GM20431 (cell line): ENCODE data around the gene HOXD11.

ENCODE experiments used
- in situ Hi-C: fragments of 300-500 bp; cut with MseI, MboI; formaldehyde crosslinking; loops from one replicate; pipeline ENCODE4 v1.15.0; 2020; ENCODE audit warnings: low sequenced_read_pairs; ENCODE audit not compliant: unreplicated experiment

The HOXD11 gene

DNA sequence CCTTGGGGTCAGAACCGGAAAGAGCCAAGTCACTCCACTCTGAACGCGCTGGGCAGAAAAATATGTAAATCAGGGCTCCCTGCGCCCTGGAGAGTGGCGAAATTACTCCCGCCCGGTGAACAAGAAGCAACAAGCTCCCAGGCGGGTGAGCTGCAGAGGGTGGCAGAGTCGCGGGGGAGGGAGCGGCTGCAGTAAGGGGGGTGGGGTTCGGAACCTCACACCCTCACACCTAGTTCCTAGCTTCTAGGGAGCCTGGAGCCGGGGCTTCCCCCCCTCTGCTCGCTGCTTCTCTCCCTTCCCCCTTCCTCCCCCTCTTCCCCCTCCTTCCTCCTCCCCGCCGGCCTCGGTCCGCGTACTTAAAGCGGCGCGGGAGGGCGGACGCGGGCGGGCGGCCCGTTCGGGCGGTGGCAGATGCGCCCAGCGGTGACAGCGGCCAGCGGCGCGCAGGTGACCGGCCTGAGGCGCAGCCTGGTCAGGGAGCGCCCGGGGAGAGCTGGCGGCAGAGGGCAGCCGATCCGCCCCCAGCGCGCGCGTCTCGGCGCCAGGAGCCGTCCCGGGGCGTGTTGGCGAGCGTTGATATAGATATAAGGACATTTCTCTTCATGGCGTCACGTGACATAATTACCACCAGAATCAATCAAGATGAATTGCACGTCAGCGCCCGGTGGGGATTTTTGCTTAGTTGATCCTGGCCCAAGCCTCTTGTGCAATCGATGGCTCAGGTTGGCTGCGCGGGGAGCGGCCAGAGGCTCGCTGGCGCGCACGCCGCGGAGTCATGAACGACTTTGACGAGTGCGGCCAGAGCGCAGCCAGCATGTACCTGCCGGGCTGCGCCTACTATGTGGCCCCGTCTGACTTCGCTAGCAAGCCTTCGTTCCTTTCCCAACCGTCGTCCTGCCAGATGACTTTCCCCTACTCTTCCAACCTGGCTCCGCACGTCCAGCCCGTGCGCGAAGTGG is at the start of gene HOXD11:
HOXD11 (plus strand) TSS at position 700 of the 959 bp plus-strand sequence; CDS start at position 776, 76 bp downstream.
- in situ Hi-C loops, result no loop called here

DNA sequence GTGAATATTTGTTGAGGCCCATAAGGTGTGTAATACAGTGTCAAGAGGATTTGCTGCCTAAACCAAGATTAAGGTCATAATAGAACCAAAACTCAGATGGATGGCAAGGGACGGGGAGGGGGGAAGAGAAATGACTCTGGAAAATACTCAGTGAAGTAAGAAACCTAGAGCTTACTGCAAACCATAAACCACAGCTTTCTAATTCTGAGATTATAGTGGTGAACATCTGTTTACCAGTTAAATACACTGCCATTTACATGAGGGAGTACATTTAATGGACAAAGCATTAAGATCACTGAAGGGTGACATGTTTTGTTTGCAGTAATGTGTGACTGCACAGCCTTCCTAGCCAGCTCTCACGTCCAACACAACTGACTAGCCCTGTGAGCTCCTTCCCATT is 43.1 kb upstream of the HOXD11 start:
- in situ Hi-C loops, result no loop called here

DNA sequence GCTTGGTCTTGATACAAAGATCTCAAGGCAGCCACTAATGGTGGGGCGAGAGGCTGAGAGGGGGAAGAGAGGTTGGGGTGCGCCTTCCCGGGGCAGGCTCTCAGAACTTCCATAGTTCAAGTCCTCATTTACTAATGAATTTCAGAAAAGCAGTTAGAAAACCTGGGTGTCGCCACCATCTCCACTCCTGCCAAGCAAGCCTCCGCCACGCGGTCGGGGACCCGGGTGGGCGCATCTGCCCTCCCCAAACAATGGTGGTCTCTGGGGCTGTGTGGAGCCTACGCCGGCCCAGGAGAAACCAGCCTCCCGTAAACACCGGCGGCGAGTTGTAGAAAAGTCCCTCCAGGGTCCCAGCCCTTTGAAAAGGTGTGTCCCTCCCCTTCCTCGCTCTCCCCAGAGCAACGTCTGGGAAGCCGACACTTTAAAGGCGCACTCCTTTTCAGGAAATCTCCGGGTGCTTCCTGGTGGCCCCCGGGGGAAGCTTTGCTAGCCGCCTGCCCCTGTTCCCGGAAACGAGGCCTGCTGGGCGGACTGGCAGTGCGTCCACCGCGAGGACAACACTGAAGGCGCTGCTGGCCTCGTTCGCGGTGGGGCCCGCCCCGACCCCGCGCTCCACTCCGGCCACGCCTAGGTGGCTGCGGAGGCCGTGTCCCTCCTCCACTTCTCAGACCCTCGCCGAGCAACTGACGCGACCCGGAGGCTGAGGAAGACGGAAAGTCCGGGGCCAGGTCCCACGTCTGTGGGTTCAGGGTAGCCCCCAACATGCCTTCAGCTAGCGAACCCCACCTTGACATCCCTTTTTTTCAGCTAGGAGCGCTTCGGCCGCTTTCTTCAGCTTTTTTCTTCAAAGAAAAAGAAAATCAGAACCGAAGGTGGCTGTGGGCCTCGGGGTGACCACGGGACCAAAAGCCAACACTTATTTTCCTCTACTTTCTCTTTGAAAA is 40.2 kb upstream of the HOXD11 start:
- in situ Hi-C loops, result no loop called here

DNA sequence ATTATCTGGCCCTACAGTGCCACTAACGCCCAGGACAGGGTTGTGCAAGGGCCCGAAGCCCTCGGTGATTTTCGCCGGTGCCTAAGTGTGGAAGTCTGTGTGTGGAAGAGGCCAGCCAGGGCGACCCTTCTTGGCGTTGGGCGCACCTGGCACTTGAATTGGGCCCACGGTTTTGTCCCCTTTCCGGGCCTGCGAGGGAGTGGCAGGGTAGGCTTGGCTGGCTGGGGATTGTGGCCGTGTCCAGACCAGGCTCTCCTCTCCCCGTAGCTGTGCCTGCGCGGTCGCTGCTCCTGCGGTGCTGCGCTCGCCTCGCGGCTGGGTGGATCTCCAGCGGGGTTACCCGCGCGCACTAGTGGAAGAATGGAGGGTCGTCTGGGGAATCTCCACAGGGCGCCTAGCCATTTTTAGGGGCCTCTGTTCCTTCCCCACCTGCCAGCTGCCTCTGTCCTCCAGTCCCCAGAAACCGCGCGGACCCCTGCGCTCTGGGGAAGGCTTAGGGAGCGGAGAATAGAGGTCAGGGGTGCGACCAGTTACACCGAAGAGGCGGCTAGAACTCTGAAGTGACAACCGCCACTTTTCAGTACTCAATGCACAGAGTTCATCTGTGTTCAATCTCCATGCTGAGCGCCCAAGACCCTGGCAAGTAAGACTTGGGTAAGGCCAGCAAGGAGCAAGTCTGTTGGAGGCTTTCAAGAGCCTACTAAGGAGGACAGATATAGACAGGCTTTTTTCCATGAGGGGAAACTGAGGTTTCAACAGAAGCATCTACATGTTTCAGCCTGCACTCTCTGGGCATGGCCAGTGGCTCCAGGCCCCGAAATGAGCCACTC is 39.3 kb upstream of the HOXD11 start:
- in situ Hi-C loops, result no loop called here

DNA sequence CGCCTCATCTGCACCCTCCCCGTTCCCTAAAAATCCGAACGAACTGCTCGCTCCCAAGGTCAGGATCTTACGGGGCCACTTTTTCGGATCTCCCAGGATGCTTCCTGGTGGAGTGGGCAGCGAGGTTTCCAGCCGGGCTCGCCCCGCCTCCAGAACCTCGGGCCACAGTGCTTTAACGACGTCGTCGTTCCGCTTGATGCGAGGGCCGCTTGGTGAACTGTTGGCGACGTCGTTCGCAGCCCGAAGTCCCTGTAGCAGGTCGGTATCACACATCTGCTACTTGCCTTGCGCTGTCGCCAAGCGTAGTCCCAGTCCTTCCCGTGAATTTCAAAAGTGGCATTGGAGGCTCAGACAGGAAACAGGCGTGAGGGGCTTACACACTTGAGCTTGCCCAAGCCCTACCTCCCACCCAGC is 38.7 kb upstream of the HOXD11 start:
- in situ Hi-C loops, result no loop called here

DNA sequence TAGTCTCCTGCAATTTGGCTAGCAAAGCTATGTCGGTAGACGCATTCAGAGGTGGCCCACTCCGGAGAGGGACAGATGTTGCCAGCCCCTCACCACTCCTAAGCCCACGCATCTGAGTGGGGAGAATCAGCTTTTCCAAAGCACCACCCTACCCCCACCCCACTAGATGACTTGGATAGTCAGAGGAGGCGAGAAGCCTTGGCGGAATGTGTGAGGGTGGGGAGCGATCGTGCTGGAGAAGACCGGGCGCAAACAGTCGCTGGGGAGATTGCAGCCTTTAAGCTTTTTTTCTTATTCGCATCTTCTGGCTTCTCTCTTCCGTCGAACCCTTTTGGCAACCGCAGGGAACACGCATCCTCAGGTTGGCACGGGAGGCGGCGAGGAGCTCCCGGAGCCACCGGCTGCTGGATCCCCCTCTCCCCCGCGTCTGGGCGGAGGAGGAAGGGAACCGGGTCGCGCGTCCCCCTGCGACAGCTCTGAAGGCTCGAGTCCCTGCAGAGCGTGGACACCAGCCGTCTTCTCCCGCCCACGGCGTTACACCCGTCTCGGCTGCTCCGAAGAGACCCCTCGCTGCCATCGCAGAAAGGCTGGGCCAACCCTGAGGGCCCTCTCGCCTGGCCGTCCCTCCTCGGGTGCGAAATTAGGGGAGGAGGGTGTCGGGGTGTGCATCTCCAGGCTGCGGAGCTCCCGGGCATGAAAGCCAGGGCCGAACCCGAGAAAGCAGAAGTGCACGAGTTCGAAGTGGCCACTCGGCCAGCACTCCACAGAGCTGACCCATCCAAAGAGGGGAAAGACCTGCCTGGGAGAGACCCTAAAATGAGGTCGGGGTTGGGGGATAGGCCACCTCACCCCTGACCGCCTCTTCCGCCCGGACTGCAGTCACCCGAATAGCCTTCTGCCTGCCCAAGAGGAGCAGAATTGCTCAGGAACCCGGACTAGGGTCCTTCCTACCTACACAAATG is 35.5 kb upstream of the HOXD11 start:
- in situ Hi-C loops, result no loop called here

DNA sequence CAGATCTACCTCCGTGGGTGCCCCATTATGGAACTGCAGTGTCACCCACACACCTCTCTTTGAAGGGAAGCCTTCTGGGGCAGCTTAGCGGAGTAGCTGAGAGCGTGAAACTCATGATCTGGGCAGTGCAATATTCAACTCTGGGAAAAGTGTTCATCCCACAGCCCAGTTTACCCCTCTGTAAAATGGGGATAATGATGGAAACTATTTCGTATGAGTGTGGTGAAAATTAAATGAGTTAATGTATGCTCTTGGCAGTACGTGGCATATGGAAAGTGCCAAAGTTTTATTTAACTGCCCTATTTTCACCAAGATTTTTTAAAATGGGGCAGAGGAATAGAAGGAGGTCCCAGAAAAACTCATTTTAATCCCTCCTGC is 34.8 kb upstream of the HOXD11 start:
- in situ Hi-C loops, result no loop called here

DNA sequence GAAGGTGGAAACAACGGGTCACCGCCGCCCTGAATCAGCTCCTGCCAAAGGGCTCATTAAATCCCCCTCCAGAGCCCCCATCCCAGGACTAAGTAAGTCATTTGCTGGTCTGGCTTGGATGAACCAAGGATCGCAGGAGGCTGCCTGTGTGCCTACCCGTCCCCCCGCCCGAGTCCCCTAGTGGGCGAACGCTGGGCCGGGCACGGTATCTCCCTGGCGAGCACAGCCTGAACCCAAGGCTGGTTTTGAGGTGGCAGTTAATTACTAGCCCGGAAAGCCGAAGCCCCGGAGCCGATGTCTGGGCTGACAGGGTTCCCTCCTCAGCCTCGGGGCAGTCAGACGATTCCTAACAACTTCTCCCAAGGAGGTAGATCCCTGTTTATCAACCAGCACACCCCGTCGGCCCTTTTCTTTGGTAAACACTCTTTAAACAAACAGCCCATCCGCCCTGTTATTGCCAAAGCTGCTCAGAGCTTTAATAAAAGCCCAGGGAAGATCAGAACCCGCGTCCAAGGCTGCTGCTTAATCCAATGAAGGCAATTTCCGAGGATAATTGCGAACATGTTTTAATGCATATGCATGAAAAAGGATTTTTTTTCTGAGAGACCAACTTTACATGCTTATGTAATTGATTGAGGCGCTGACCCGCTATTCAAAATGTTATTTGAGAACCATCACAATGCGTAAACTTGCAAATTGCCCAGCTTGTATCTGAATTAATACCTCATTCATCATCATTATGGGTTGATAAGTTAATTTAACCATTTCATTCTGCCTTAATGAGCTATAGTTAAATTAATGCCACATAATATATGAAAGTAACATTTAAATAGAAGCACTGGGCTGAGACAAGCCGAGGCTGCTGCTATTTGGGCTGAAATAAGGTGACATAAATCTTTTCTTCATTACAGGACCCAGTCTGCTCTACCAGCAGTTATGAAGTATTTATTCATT is 33.9 kb upstream of the HOXD11 start:
- in situ Hi-C loops, result no loop called here

DNA sequence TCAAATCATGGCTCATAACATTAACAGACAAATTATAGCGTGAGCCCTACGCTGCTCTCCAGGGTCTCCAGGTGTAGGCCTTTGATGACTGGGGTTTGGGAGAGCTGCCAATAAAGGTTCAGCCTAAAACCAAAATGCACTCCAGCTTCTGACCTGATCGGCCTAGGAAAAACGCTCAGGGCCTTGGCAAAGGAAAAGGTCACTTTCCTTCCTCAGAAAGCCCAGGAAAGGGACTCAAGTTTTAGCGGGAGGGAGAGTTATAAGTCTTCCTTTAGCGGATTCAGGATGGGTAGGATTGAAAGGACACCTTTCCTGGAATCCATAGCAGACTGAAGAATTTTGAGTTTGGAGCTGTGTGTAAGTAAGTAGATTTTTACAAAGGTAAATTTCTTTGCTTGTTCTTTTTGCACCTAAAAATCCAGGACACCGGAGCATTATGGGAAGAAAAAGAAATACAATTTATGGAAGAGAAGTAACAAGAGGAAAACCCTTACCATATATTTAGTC is 32.1 kb upstream of the HOXD11 start:
- in situ Hi-C loops, result loop anchor here (25.0 kb wide), 2 partner anchors 388 to 663 kb away; no protein-coding TSS in a partner anchor

DNA sequence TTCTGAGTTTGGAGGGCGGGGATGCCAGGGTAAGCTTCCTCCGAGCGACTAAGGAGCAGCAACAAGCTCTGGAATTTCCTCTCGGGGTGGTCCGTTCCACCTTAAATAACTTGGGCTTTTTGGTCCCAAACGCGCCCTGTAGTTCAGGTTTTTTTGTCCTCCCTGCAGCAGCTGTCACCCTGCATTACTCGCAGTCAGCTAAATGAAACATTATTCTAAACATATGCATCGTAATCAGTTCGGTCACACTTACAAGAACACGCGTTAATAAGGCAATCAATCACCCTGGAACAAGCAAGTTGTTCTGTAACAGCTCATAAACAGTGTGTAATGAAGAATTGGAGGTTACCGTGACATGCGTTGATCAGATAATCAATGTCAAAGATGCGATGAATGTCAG is 31.6 kb upstream of the HOXD11 start:
- in situ Hi-C loops, result loop anchor here (25.0 kb wide), 2 partner anchors 388 to 663 kb away; no protein-coding TSS in a partner anchor

DNA sequence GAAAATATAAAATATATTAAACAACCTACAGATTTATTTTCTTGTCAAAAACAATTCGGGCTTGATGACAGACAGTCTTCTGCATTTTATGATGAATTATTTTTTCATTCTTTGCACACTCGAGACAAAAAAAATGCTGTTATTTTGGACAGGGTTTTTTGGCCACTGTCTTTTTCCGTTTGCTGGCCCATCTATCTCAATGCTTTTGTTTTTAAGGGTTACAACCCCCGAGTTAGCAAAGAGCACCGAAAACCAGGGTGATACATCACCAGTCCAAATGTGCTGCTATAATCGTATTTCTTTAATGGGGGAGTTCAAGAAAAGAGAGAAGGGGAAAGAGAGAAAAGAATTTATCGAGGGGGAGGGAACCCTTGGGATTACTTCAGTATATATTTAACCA is 31.0 kb upstream of the HOXD11 start:
- in situ Hi-C loops, result loop anchor here (25.0 kb wide), 2 partner anchors 389 to 664 kb away; no protein-coding TSS in a partner anchor

DNA sequence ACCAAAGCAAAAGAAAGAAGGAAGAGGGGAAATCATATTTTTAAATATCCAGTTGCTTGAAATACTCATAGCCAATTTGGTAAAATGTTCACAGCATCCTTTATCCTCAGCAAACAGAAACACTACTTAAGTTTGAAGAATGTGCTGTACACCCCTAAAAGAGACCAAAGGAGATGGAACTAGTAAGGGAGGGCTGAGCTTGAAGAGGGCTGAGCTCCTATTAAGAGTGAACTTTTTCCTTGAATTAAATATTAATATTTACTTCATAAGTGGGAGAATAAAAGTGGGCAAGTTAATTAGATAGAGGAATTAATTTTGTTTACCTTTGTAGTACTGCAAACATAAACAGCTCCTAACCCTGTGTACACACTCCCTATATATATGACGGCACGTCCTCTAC is 30.3 kb upstream of the HOXD11 start:
- in situ Hi-C loops, result loop anchor here (25.0 kb wide), 2 partner anchors 389 to 664 kb away; no protein-coding TSS in a partner anchor

DNA sequence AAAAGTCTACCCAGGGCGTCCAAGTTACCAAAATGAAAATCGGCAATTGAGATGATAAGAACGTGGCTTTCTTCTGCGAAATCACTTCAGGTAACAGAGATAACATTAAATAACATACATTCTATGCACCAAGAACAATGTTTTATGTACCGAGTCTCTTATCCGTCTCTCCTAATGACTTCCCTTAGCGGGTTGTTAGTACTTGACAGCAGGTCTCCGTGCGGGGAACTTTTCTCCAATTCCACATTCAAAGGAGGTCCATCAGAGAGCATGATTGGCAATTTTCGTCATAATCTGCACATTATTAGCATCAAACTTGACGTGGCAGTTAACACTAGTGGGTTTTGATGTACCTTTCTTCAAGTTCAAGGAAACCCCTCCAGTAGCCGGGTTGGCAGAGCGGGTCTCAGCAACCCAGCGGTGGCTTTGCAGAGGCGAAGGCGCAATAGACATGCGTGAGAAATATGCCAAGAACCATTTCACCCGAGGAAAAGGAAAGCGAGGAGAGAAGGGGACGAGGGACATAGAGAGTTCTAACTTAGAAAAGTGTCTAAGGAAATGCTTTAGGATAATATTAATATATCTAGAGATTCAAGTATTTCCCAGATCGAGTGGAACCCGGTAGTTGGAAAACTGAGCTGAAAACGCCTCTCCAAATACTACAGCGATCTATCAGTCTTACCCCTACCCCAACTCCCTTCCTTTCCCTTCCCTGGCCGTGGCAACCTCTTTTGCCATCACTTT is 28.4 kb upstream of the HOXD11 start:
- in situ Hi-C loops, result loop anchor here (25.0 kb wide), 2 partner anchors 391 to 666 kb away; no protein-coding TSS in a partner anchor

DNA sequence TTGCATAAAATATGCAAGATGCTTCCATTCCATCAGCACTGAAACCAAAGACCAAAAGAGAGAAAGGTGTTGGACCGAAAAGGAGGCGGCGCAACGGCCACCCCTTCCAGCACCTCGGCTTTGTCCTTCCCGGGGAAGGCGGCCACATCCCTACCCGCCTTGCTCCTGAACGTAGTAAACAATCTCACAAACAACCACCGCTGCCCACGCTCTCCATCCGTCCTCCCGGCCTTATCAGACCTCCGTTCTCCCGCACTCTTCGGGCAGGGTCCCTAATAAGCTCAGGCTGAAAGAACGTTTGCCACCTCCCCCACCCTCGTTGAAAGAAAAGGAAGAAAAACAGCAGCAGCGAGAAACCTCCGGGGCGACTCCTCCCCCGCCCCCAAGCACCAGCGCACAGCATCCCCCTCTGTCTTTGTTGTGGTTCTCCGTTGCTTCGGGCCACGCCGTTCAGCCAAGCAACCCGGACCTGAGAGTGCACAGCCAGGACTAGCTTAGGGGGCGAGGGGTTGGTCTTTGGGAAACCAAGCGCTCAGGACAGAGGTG is 27.7 kb upstream of the HOXD11 start:
- in situ Hi-C loops, result loop anchor here (25.0 kb wide), 2 partner anchors 392 to 667 kb away; no protein-coding TSS in a partner anchor

DNA sequence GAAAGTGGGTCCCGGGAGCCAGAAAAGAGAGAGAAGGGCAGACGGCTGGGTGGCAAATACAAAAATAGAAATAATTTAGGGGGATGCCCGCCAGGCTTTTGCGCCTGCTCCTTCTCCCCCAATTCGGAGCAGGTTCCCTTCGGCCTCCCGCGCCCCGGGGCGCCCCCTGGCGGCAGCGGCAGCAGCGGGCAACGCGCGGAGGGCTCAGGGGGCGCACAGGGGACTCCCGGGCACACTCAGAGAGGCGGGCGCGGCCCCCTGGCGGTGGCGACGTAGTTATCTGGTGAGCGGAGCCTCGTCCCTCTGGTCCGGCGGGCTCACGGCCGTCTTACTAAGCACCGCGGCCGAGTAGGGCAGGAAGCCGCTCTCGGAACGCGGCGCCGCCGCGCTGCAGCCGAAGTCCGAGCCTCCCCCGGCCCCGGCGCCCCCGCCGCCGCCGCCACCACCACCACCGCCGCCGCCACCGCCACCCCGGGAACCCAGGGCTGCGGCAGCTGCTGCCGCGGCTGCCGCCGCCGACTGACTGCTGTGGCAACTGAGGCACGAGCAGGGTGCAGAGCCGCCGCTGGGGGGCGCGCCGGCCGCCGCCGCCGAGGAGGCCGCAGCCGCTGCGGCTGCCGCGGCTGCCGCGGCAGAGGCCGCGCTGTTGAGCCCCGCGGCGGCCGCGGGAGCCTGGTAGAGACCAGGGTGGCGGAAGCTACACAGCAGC is 27.1 kb upstream of the HOXD11 start:
- in situ Hi-C loops, result loop anchor here (25.0 kb wide), 2 partner anchors 393 to 668 kb away; no protein-coding TSS in a partner anchor
